Measurements from ENCODE around the gene GCK.

Gene GCK

GRCh38 chr7:44221231-44221791, 32.1 kb upstream of the GCK start:
- no peak overlapping the region for H3K23ac ChIP-seq (ENCODE audit: low read length)
- no peak overlapping the region for H3K4me2 ChIP-seq (ENCODE audit: low read length)
- peaks cover 4% of the 10 kb centered on the region for H3K9me3 ChIP-seq (ENCODE audit: insufficient read depth, low read depth, low read length)
- no peaks in the 10 kb centered on the region for H3K79me1 ChIP-seq (ENCODE audit: low read length)
- H3K4ac ChIP-seq (ENCODE audit: low read depth, low read length) = no peak overlapping the region
- no peak for DNase-seq
- H3K27ac ChIP-seq (ENCODE audit: low read depth, low read length) = no peak overlapping the region
- H4K91ac ChIP-seq (ENCODE audit: low read depth, low read length) = no peak overlapping the region
- peaks cover 0 to 3% of the 10 kb centered on the region in 2 experiments for H3K4me1 ChIP-seq (ENCODE audit: control insufficient read depth in 1 of 2, insufficient read depth in 2 of 2, low read length in 2 of 2)
- no CpG with 5 or more reads among the region's 30 CpGs for WGBS (ENCODE audit: extremely low coverage, insufficient coverage, insufficient read length)
- no peak overlapping the region for H3K4me3 ChIP-seq (ENCODE audit: low read depth, low read length)
- no peak overlapping the region for H2BK12ac ChIP-seq (ENCODE audit: low read length)
- H4K8ac ChIP-seq (ENCODE audit: low read depth, low read length) = no peak overlapping the region
- no peak overlapping the region for H2BK5ac ChIP-seq (ENCODE audit: low read depth, low read length, poor library complexity)
- H3K36me3 ChIP-seq (ENCODE audit: control insufficient read depth in 1 of 2, insufficient read depth in 2 of 2, low read length in 2 of 2) = no peaks in the 10 kb centered on the region
- no peak overlapping the region for H2BK120ac ChIP-seq (ENCODE audit: insufficient read depth, low read length, poor library complexity)
- H3K79me2 ChIP-seq (ENCODE audit: control insufficient read depth, insufficient read depth, low read length, poor library complexity) = no peaks in the 10 kb centered on the region
- no peak overlapping the region for H2AFZ ChIP-seq (ENCODE audit: insufficient read depth, low read length, poor library complexity)
- no peak overlapping the region for H2AK5ac ChIP-seq (ENCODE audit: low read length)
- no peak overlapping the region for H3K18ac ChIP-seq (ENCODE audit: low read length)
- H3K14ac ChIP-seq (ENCODE audit: low read length) = no peak overlapping the region
- H3K9ac ChIP-seq (ENCODE audit: low read length) = no peak overlapping the region
- H4K12ac ChIP-seq (ENCODE audit: low read depth, low read length) = no peak overlapping the region
- no peaks in the 10 kb centered on the region for H3K27me3 ChIP-seq (ENCODE audit: insufficient read depth, low read length)

GRCh38 chr7:44220358-44221112, 31.3 kb upstream of the GCK start:
- WGBS (ENCODE audit: extremely low coverage, insufficient coverage, insufficient read length) = no CpG with 5 or more reads among the region's 24 CpGs
- no peak overlapping the region for H3K27ac ChIP-seq (ENCODE audit: low read depth, low read length)
- no peak overlapping the region for H2BK12ac ChIP-seq (ENCODE audit: low read length)
- no peak overlapping the region for H3K4me3 ChIP-seq (ENCODE audit: low read depth, low read length)
- H4K12ac ChIP-seq (ENCODE audit: low read depth, low read length) = no peak overlapping the region
- no peak overlapping the region for H2BK5ac ChIP-seq (ENCODE audit: low read depth, low read length, poor library complexity)
- H2BK120ac ChIP-seq (ENCODE audit: insufficient read depth, low read length, poor library complexity) = no peak overlapping the region
- no peak overlapping the region for H3K4ac ChIP-seq (ENCODE audit: low read depth, low read length)
- H3K9ac ChIP-seq (ENCODE audit: low read length) = no peak overlapping the region
- H3K18ac ChIP-seq (ENCODE audit: low read length) = no peak overlapping the region
- H2AFZ ChIP-seq (ENCODE audit: insufficient read depth, low read length, poor library complexity) = no peak overlapping the region
- no peak for DNase-seq
- no peaks in the 10 kb centered on the region for H3K36me3 ChIP-seq (ENCODE audit: control insufficient read depth in 1 of 2, insufficient read depth in 2 of 2, low read length in 2 of 2)
- H3K23ac ChIP-seq (ENCODE audit: low read length) = no peak overlapping the region
- no peaks in the 10 kb centered on the region for H3K79me2 ChIP-seq (ENCODE audit: control insufficient read depth, insufficient read depth, low read length, poor library complexity)
- H3K14ac ChIP-seq (ENCODE audit: low read length) = no peak overlapping the region
- H2AK5ac ChIP-seq (ENCODE audit: low read length) = no peak overlapping the region
- no peak overlapping the region for H3K4me2 ChIP-seq (ENCODE audit: low read length)
- no peak overlapping the region for H4K8ac ChIP-seq (ENCODE audit: low read depth, low read length)
- no peaks in the 10 kb centered on the region for H3K27me3 ChIP-seq (ENCODE audit: insufficient read depth, low read length)
- H3K4me1 ChIP-seq (ENCODE audit: control insufficient read depth in 1 of 2, insufficient read depth in 2 of 2, low read length in 2 of 2) = peaks cover 0 to 3% of the 10 kb centered on the region in 2 experiments
- H3K9me3 ChIP-seq (ENCODE audit: insufficient read depth, low read depth, low read length) = peaks cover 4% of the 10 kb centered on the region
- H3K79me1 ChIP-seq (ENCODE audit: low read length) = no peaks in the 10 kb centered on the region
- H4K91ac ChIP-seq (ENCODE audit: low read depth, low read length) = no peak overlapping the region

DNA sequence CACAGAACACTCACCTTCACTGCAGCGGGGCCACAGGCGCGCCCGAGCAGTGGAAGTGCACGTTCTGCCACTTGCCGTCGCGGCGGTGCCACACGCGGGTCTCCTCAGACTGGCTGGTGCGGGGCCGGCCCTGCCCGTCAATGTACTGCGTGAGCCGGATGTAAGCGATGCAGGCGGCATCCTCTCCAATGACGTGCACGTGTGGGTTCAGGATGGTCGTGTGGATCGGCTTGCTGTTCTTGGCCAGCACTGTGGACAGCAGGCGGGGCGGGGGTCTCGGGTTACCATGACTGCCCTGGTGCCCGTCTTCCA, 30.8 kb upstream of the GCK start:
- no peak for DNase-seq
- no CpG with 5 or more reads among the region's 26 CpGs for WGBS (ENCODE audit: extremely low coverage, insufficient coverage, insufficient read length)

GRCh38 chr7:44219371-44220045, 30.3 kb upstream of the GCK start:
- H2AFZ ChIP-seq (ENCODE audit: insufficient read depth, low read length, poor library complexity) = no peak overlapping the region
- H4K12ac ChIP-seq (ENCODE audit: low read depth, low read length) = no peak overlapping the region
- no CpG with 5 or more reads among the region's 18 CpGs for WGBS (ENCODE audit: extremely low coverage, insufficient coverage, insufficient read length)
- no peak overlapping the region for H3K4ac ChIP-seq (ENCODE audit: low read depth, low read length)
- H3K4me2 ChIP-seq (ENCODE audit: low read length) = no peak overlapping the region
- H3K14ac ChIP-seq (ENCODE audit: low read length) = no peak overlapping the region
- no peak overlapping the region for H3K4me3 ChIP-seq (ENCODE audit: low read depth, low read length)
- H3K79me2 ChIP-seq (ENCODE audit: control insufficient read depth, insufficient read depth, low read length, poor library complexity) = no peaks in the 10 kb centered on the region
- no peak overlapping the region for H3K18ac ChIP-seq (ENCODE audit: low read length)
- H4K91ac ChIP-seq (ENCODE audit: low read depth, low read length) = no peak overlapping the region
- no peak overlapping the region for H3K9ac ChIP-seq (ENCODE audit: low read length)
- no peak overlapping the region for H2AK5ac ChIP-seq (ENCODE audit: low read length)
- H2BK5ac ChIP-seq (ENCODE audit: low read depth, low read length, poor library complexity) = no peak overlapping the region
- no peak overlapping the region for H2BK120ac ChIP-seq (ENCODE audit: insufficient read depth, low read length, poor library complexity)
- H4K8ac ChIP-seq (ENCODE audit: low read depth, low read length) = no peak overlapping the region
- H3K9me3 ChIP-seq (ENCODE audit: insufficient read depth, low read depth, low read length) = peaks cover 4% of the 10 kb centered on the region
- DNase-seq = no peak
- no peaks in the 10 kb centered on the region for H3K27me3 ChIP-seq (ENCODE audit: insufficient read depth, low read length)
- peaks cover 0 to 3% of the 10 kb centered on the region in 2 experiments for H3K4me1 ChIP-seq (ENCODE audit: control insufficient read depth in 1 of 2, insufficient read depth in 2 of 2, low read length in 2 of 2)
- no peak overlapping the region for H2BK12ac ChIP-seq (ENCODE audit: low read length)
- H3K27ac ChIP-seq (ENCODE audit: low read depth, low read length) = no peak overlapping the region
- peaks cover 4 to 5% of the 10 kb centered on the region in 2 experiments for H3K36me3 ChIP-seq (ENCODE audit: control insufficient read depth in 1 of 2, insufficient read depth in 2 of 2, low read length in 2 of 2)
- H3K79me1 ChIP-seq (ENCODE audit: low read length) = no peaks in the 10 kb centered on the region
- H3K23ac ChIP-seq (ENCODE audit: low read length) = no peak overlapping the region

More for the DNA sequence above, 30.8 kb upstream of the GCK start:
- H3K9me3 ChIP-seq (ENCODE audit: insufficient read depth, low read depth, low read length) = peaks cover 4% of the 10 kb centered on the region
- H4K12ac ChIP-seq (ENCODE audit: low read depth, low read length) = no peak overlapping the region
- H3K79me1 ChIP-seq (ENCODE audit: low read length) = no peaks in the 10 kb centered on the region
- no peak overlapping the region for H3K4ac ChIP-seq (ENCODE audit: low read depth, low read length)
- no peak overlapping the region for H4K91ac ChIP-seq (ENCODE audit: low read depth, low read length)
- no peaks in the 10 kb centered on the region for H3K27me3 ChIP-seq (ENCODE audit: insufficient read depth, low read length)
- H2AFZ ChIP-seq (ENCODE audit: insufficient read depth, low read length, poor library complexity) = no peak overlapping the region
- H3K4me3 ChIP-seq (ENCODE audit: low read depth, low read length) = no peak overlapping the region
- H3K14ac ChIP-seq (ENCODE audit: low read length) = no peak overlapping the region
- H3K18ac ChIP-seq (ENCODE audit: low read length) = no peak overlapping the region
- no peak overlapping the region for H4K8ac ChIP-seq (ENCODE audit: low read depth, low read length)
- no peak overlapping the region for H2AK5ac ChIP-seq (ENCODE audit: low read length)
- H3K4me2 ChIP-seq (ENCODE audit: low read length) = no peak overlapping the region
- H3K4me1 ChIP-seq (ENCODE audit: control insufficient read depth in 1 of 2, insufficient read depth in 2 of 2, low read length in 2 of 2) = peaks cover 0 to 3% of the 10 kb centered on the region in 2 experiments
- H3K23ac ChIP-seq (ENCODE audit: low read length) = no peak overlapping the region
- H3K27ac ChIP-seq (ENCODE audit: low read depth, low read length) = no peak overlapping the region
- H3K79me2 ChIP-seq (ENCODE audit: control insufficient read depth, insufficient read depth, low read length, poor library complexity) = no peaks in the 10 kb centered on the region
- H2BK120ac ChIP-seq (ENCODE audit: insufficient read depth, low read length, poor library complexity) = no peak overlapping the region
- no peaks in the 10 kb centered on the region for H3K36me3 ChIP-seq (ENCODE audit: control insufficient read depth in 1 of 2, insufficient read depth in 2 of 2, low read length in 2 of 2)
- no peak overlapping the region for H2BK5ac ChIP-seq (ENCODE audit: low read depth, low read length, poor library complexity)
- H2BK12ac ChIP-seq (ENCODE audit: low read length) = no peak overlapping the region
- no peak overlapping the region for H3K9ac ChIP-seq (ENCODE audit: low read length)

Data from trophoblast cell (in vitro differentiated cells and primary cell).